ENCODE results near the gene MTERF1. TPM values are rescaled to one million over a fixed set of nuclear protein-coding genes. Genes with fewer than 3 reads are reported as not detected.

MTERF1 gene
- total RNA-seq, 1 experiment from 2014 or later: 10.0 TPM

GRCh38 chr7:91835091-91835825, 45.2 kb downstream of the MTERF1 start:
- H3K4me1 ChIP-seq (ENCODE audit: insufficient read depth, low read length): no peaks in the 10 kb centered on the region
- intact Hi-C loops (cut with micrococcal nuclease): no loop called here
- no peak for TF ChIP-seq EZH2phosphoT487 (IDR thresholded peaks at IDR 0.05; ENCODE audit: borderline replicate concordance, low read length)
- TF ChIP-seq EZH2 (IDR thresholded peaks at IDR 0.05; ENCODE audit: low read length, unreplicated experiment): no peak
- no peak for TF ChIP-seq CTCF (conservative IDR thresholded peaks at IDR 0.05; ENCODE audit: low read depth, low read length)
- H2AFZ ChIP-seq (ENCODE audit: low read length): no peak overlapping the region
- ChIA-PET POLR2A (ENCODE audit: unreplicated experiment) (no interaction called here), CTCF (no interaction called here)
- DNase-seq (no peak), ATAC-seq (no peak)
- H3K4me3 ChIP-seq (ENCODE audit: low read length): no peak overlapping the region
- no peak overlapping the region for H3K27ac ChIP-seq (ENCODE audit: low read length)
- no peaks in the 10 kb centered on the region for H3K27me3 ChIP-seq (ENCODE audit: low read length)
- no peak overlapping the region for H3K9ac ChIP-seq (ENCODE audit: low read length)
- no peaks in the 10 kb centered on the region for H4K20me1 ChIP-seq (ENCODE audit: low read length)
- no TSS peak for BruUV-seq (replicated peaks)
- H3K4me2 ChIP-seq (ENCODE audit: low read length): no peak overlapping the region
- H3K9me3 ChIP-seq (ENCODE audit: low read length): no peaks in the 10 kb centered on the region
- no peaks in the 10 kb centered on the region for H3K9me2 ChIP-seq (replicated peaks; ENCODE audit: low read length)
- H3F3A ChIP-seq (ENCODE audit: low read length, unreplicated experiment): no peaks in the 10 kb centered on the region
- H3K79me2 ChIP-seq (ENCODE audit: low read length): no peaks in the 10 kb centered on the region
- no peaks in the 10 kb centered on the region for H3K36me3 ChIP-seq (ENCODE audit: low read depth, low read length)

DNA sequence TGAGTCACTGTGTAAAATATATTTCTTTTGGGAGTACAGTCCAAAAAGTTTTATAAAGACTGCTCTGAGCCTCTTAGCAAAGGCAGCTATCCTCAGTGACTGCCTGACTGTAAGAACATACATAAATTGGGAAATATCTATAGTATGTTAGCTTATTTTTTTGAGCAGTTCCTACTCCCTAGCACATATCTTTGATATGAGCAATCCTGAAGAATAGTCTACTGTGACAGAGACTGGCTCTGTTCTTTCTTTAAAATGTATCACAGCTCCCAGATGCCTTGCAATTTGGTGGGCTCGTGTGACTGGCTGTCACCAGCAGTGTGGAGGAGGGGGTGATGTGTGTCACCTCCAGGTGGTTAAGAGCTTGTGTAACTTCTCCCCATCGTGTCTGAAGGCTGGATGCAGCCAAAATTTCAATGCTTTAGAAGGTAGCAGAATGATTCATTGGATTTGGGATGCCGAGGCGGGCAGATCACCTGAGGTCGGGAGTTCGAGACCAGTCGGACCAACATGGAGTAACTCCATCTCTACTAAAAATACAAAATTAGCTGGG, 47.9 kb downstream of the MTERF1 start:
- intact Hi-C loops (cut with micrococcal nuclease): no loop called here
- Histone ChIP-seq H3K9me2 (replicated peaks; ENCODE audit: low read length) (no peaks in the 10 kb centered on the region), H3K9me3 (ENCODE audit: low read length) (no peaks in the 10 kb centered on the region), H2AFZ (ENCODE audit: low read length) (no peak overlapping the region), H3K27me3 (ENCODE audit: low read length) (no peaks in the 10 kb centered on the region), H4K20me1 (ENCODE audit: low read length) (no peaks in the 10 kb centered on the region), H3K36me3 (ENCODE audit: low read depth, low read length) (no peaks in the 10 kb centered on the region), H3K4me3 (ENCODE audit: low read length) (no peak overlapping the region), H3K4me1 (ENCODE audit: insufficient read depth, low read length) (no peaks in the 10 kb centered on the region), H3K27ac (ENCODE audit: low read length) (no peak overlapping the region), H3K9ac (ENCODE audit: low read length) (no peak overlapping the region), H3F3A (ENCODE audit: low read length, unreplicated experiment) (no peaks in the 10 kb centered on the region), H3K79me2 (ENCODE audit: low read length) (no peaks in the 10 kb centered on the region), H3K4me2 (ENCODE audit: low read length) (no peak overlapping the region)
- ATAC-seq (no peak), DNase-seq (no peak)
- no peak for TF ChIP-seq EZH2 (IDR thresholded peaks at IDR 0.05; ENCODE audit: low read length, unreplicated experiment)
- TF ChIP-seq CTCF (conservative IDR thresholded peaks at IDR 0.05; ENCODE audit: low read depth, low read length): no peak
- no peak for TF ChIP-seq EZH2phosphoT487 (IDR thresholded peaks at IDR 0.05; ENCODE audit: borderline replicate concordance, low read length)
- ChIA-PET CTCF (no interaction called here), POLR2A (ENCODE audit: unreplicated experiment) (no interaction called here)
- no TSS peak for BruUV-seq (replicated peaks)

GRCh38 chr7:91827169-91827568, 53.3 kb downstream of the MTERF1 start:
- Histone ChIP-seq H3K36me3 (ENCODE audit: low read depth, low read length) (no peaks in the 10 kb centered on the region), H3K4me1 (ENCODE audit: insufficient read depth, low read length) (peaks cover 7% of the 10 kb centered on the region; the same call in 1 of the 2 replicates), H4K20me1 (ENCODE audit: low read length) (no peaks in the 10 kb centered on the region), H3K9me2 (replicated peaks; ENCODE audit: low read length) (no peaks in the 10 kb centered on the region), H3K4me3 (ENCODE audit: low read length) (no peak overlapping the region), H3K4me2 (ENCODE audit: low read length) (no peak overlapping the region), H3F3A (ENCODE audit: low read length, unreplicated experiment) (no peaks in the 10 kb centered on the region), H3K79me2 (ENCODE audit: low read length) (no peaks in the 10 kb centered on the region), H3K27ac (ENCODE audit: low read length) (no peak overlapping the region), H3K9ac (ENCODE audit: low read length) (no peak overlapping the region), H2AFZ (ENCODE audit: low read length) (no peak overlapping the region), H3K27me3 (ENCODE audit: low read length) (no peaks in the 10 kb centered on the region), H3K9me3 (ENCODE audit: low read length) (no peaks in the 10 kb centered on the region)
- no TSS peak for BruUV-seq (replicated peaks)
- no peak for TF ChIP-seq EZH2phosphoT487 (IDR thresholded peaks at IDR 0.05; ENCODE audit: borderline replicate concordance, low read length)
- no peak for TF ChIP-seq EZH2 (IDR thresholded peaks at IDR 0.05; ENCODE audit: low read length, unreplicated experiment)
- TF ChIP-seq CTCF (conservative IDR thresholded peaks at IDR 0.05; ENCODE audit: low read depth, low read length): no peak
- ChIA-PET POLR2A (ENCODE audit: unreplicated experiment) (no interaction called here), CTCF (no interaction called here)
- DNase-seq (no peak), ATAC-seq (no peak)
- intact Hi-C loops (cut with micrococcal nuclease): no loop called here

All from PC-3 (cell line).